GM10266 (cell line): ENCODE results near the gene KREMEN2.

Source experiments
- DNase-seq: peaks from one replicate; pipeline ENCODE4 v3.0.0; 2012; ENCODE audit errors: extremely low spot score
- CTCF ChIP-seq: IDR thresholded peaks from 2 replicates; pipeline ENCODE4 v1.5.1; 2012; ENCODE audit warnings: mild to moderate bottlenecking, low read depth; ENCODE audit not compliant: control insufficient read depth, insufficient read depth; ENCODE audit errors: missing control alignments

Gene KREMEN2

GRCh38 chr16:2954656-2955381, 9.3 kb upstream of the KREMEN2 start:
- TF ChIP-seq CTCF, result no peak
- DNase-seq, result no peak

- TF ChIP-seq CTCF, result no peak
- DNase-seq, result no peak
These were observed 8.7 kb upstream of the KREMEN2 start for GRCh38 chr16:2955438-2955778.

GRCh38 chr16:2955779-2956578, 8.1 kb upstream of the KREMEN2 start:
- DNase-seq, result no peak
- no peak for TF ChIP-seq CTCF

- DNase-seq, result no peak
- TF ChIP-seq CTCF, result no peak
These were observed 7.5 kb upstream of the KREMEN2 start for GRCh38 chr16:2956579-2956956.

- TF ChIP-seq CTCF, result no peak
- no peak for DNase-seq
These were observed 4.9 kb upstream of the KREMEN2 start for GRCh38 chr16:2959206-2959605.

GRCh38 chr16:2960183-2961010, 3.7 kb upstream of the KREMEN2 start:
- TF ChIP-seq CTCF, result no peak
- no peak for DNase-seq
